Stimulated activated naive CD8-positive, alpha-beta T cell treated with anti-CD3 and anti-CD28 coated beads, Interleukin-15, Interleukin-2, amounts not matched to agents 100 ng/mL and 50 ng/mL, for 24 hours (primary cell): ENCODE data around the gene ARHGAP29.
"Not testable (repeated sequence)": the region's sequence is repeated elsewhere in the genome, so short reads cannot be mapped to it uniquely, and the experiment has no call there.

Experiments
- H3K27ac Mint-ChIP-seq: one replicate; pipeline ENCODE4 v1.8.0; 2021; ENCODE audit warnings: mild to moderate bottlenecking, mixed read lengths
- H3K27me3 Mint-ChIP-seq: one replicate; pipeline ENCODE4 v1.8.0; 2021; ENCODE audit warnings: mixed read lengths
- H3K36me3 Mint-ChIP-seq: one replicate; pipeline ENCODE4 v1.8.0; 2021; ENCODE audit warnings: low read depth, mixed read lengths
- H3K4me1 Mint-ChIP-seq: one replicate; pipeline ENCODE4 v1.8.0; 2021; ENCODE audit warnings: low read depth, mixed read lengths
- H3K4me3 Mint-ChIP-seq: one replicate; pipeline ENCODE4 v1.8.0; 2021; ENCODE audit warnings: mild to moderate bottlenecking, mixed read lengths
- H3K9me3 Mint-ChIP-seq: one replicate; pipeline ENCODE4 v1.8.0; 2021; ENCODE audit warnings: mixed read lengths

Gene ARHGAP29

GRCh38 chr1:94149166-94149565, 88.2 kb downstream of the ARHGAP29 start:
- H3K4me3 Mint-ChIP-seq, H3K27me3 Mint-ChIP-seq, H3K9me3 Mint-ChIP-seq, H3K36me3 Mint-ChIP-seq, H3K27ac Mint-ChIP-seq, H3K4me1 Mint-ChIP-seq: not testable (repeated sequence)

- no peak overlapping the region for H3K4me3 Mint-ChIP-seq
- H3K27me3 Mint-ChIP-seq: peaks cover 4% of the 10 kb centered on the region
- no peaks in the 10 kb centered on the region for H3K9me3 Mint-ChIP-seq
- H3K4me1 Mint-ChIP-seq: no peaks in the 10 kb centered on the region
- H3K36me3 Mint-ChIP-seq: no peaks in the 10 kb centered on the region
- no peak overlapping the region for H3K27ac Mint-ChIP-seq
These were observed 91.1 kb downstream of the ARHGAP29 start for GRCh38 chr1:94146273-94146672.

GRCh38 chr1:94144836-94145235, 92.5 kb downstream of the ARHGAP29 start:
- Mint-ChIP-seq H3K27me3 (peaks cover 4% of the 10 kb centered on the region), H3K4me3 (no peak overlapping the region), H3K36me3 (no peaks in the 10 kb centered on the region), H3K27ac (no peak overlapping the region), H3K4me1 (no peaks in the 10 kb centered on the region), H3K9me3 (no peaks in the 10 kb centered on the region)

GRCh38 chr1:94143809-94144176, 93.6 kb downstream of the ARHGAP29 start:
- Mint-ChIP-seq H3K27me3 (peaks cover 4% of the 10 kb centered on the region), H3K27ac (no peak overlapping the region), H3K4me3 (no peak overlapping the region), H3K4me1 (no peaks in the 10 kb centered on the region), H3K36me3 (no peaks in the 10 kb centered on the region), H3K9me3 (no peaks in the 10 kb centered on the region)

- Mint-ChIP-seq H3K4me3 (no peak overlapping the region), H3K27ac (no peak overlapping the region), H3K27me3 (peaks cover 4% of the 10 kb centered on the region), H3K36me3 (no peaks in the 10 kb centered on the region), H3K9me3 (no peaks in the 10 kb centered on the region), H3K4me1 (no peaks in the 10 kb centered on the region)
These were observed 94.1 kb downstream of the ARHGAP29 start for GRCh38 chr1:94143173-94143808.

GRCh38 chr1:94142583-94142982, 94.8 kb downstream of the ARHGAP29 start:
- peaks cover 4% of the 10 kb centered on the region for H3K27me3 Mint-ChIP-seq
- H3K4me1 Mint-ChIP-seq: no peaks in the 10 kb centered on the region
- H3K4me3 Mint-ChIP-seq: no peak overlapping the region
- no peaks in the 10 kb centered on the region for H3K9me3 Mint-ChIP-seq
- H3K36me3 Mint-ChIP-seq: no peaks in the 10 kb centered on the region
- H3K27ac Mint-ChIP-seq: no peak overlapping the region

- Mint-ChIP-seq H3K36me3 (no peaks in the 10 kb centered on the region), H3K9me3 (no peaks in the 10 kb centered on the region), H3K4me1 (no peaks in the 10 kb centered on the region), H3K4me3 (no peak overlapping the region), H3K27me3 (peaks cover 4% of the 10 kb centered on the region), H3K27ac (no peak overlapping the region)
These were observed 95.4 kb downstream of the ARHGAP29 start for GRCh38 chr1:94142022-94142421.

- no peaks in the 10 kb centered on the region for H3K36me3 Mint-ChIP-seq
- H3K27me3 Mint-ChIP-seq: peaks cover 9% of the 10 kb centered on the region
- peaks cover 8% of the 10 kb centered on the region for H3K9me3 Mint-ChIP-seq
- H3K27ac Mint-ChIP-seq: no peak overlapping the region
- H3K4me3 Mint-ChIP-seq: no peak overlapping the region
- H3K4me1 Mint-ChIP-seq: no peaks in the 10 kb centered on the region
These were observed 105.3 kb downstream of the ARHGAP29 start for GRCh38 chr1:94132111-94132510.

GRCh38 chr1:94130851-94131595, 106.4 kb downstream of the ARHGAP29 start:
- H3K27me3 Mint-ChIP-seq: peaks cover 2% of the 10 kb centered on the region
- H3K4me1 Mint-ChIP-seq: no peaks in the 10 kb centered on the region
- no peak overlapping the region for H3K27ac Mint-ChIP-seq
- no peaks in the 10 kb centered on the region for H3K36me3 Mint-ChIP-seq
- H3K9me3 Mint-ChIP-seq: peaks cover 8% of the 10 kb centered on the region
- no peak overlapping the region for H3K4me3 Mint-ChIP-seq

- Mint-ChIP-seq H3K27ac (no peak overlapping the region), H3K4me3 (no peak overlapping the region)
These were observed 110.7 kb downstream of the ARHGAP29 start for GRCh38 chr1:94126651-94127050.

GRCh38 chr1:94125551-94126514, 111.6 kb downstream of the ARHGAP29 start:
- Mint-ChIP-seq H3K4me1 (no peaks in the 10 kb centered on the region), H3K36me3 (no peaks in the 10 kb centered on the region), H3K27me3 (no peaks in the 10 kb centered on the region), H3K4me3 (no peak overlapping the region), H3K27ac (no peak overlapping the region), H3K9me3 (no peaks in the 10 kb centered on the region)

More at GRCh38 chr1:94126651-94127050, 110.7 kb downstream of the ARHGAP29 start:
- Mint-ChIP-seq H3K36me3 (no peaks in the 10 kb centered on the region), H3K4me1 (no peaks in the 10 kb centered on the region), H3K9me3 (no peaks in the 10 kb centered on the region), H3K27me3 (no peaks in the 10 kb centered on the region)

- Mint-ChIP-seq H3K4me1 (no peaks in the 10 kb centered on the region), H3K27me3 (no peaks in the 10 kb centered on the region), H3K36me3 (no peaks in the 10 kb centered on the region), H3K27ac (no peak overlapping the region), H3K9me3 (no peaks in the 10 kb centered on the region), H3K4me3 (no peak overlapping the region)
These were observed 112.8 kb downstream of the ARHGAP29 start for GRCh38 chr1:94124538-94124937.

GRCh38 chr1:94122201-94122970, 115.0 kb downstream of the ARHGAP29 start:
- H3K27me3 Mint-ChIP-seq: no peaks in the 10 kb centered on the region
- H3K36me3 Mint-ChIP-seq: no peaks in the 10 kb centered on the region
- no peak overlapping the region for H3K4me3 Mint-ChIP-seq
- no peaks in the 10 kb centered on the region for H3K9me3 Mint-ChIP-seq
- H3K27ac Mint-ChIP-seq: no peak overlapping the region
- no peaks in the 10 kb centered on the region for H3K4me1 Mint-ChIP-seq
